A549 (cell line): ENCODE data around the gene LHX1.

Experiments used
- CTCF ChIP-seq: fragments of >200 bp; sonication (Bioruptor Twin); formaldehyde crosslinking; IDR thresholded peaks from 3 replicates; pipeline ENCODE4 v1.5.1; 2016
- EP300 ChIP-seq, 2 experiments: fragments of >200 bp; sonication (Bioruptor Twin); formaldehyde crosslinking; IDR thresholded peaks; 2 replicates in 1 of 2; 3 replicates in 1 of 2; pipeline ENCODE4 v1.6.1; 2016 to 2017
- JUNB ChIP-seq: fragments of >200 bp; sonication (Bioruptor Twin); formaldehyde crosslinking; IDR thresholded peaks from 2 replicates; pipeline ENCODE4 v1.6.1; 2016
- KDM1A ChIP-seq: fragments of 200-600 bp; sonication (generic); IDR thresholded peaks from 2 replicates; pipeline ENCODE4 v1.6.1; 2016; ENCODE audit warnings: low read depth, mild to moderate bottlenecking
- MAFK ChIP-seq: fragments of 450-650 bp; IDR thresholded peaks from 2 replicates; pipeline ENCODE4 v1.6.1; 2014; ENCODE audit not compliant: partially characterized antibody
- MYC ChIP-seq: IDR thresholded peaks from 2 replicates; pipeline ENCODE4 v1.6.1; 2012; ENCODE audit warnings: mild to moderate bottlenecking, inconsistent platforms, low read length, improper control_type of control experiment, borderline replicate concordance
- SREBF2 ChIP-seq: fragments of 450-650 bp; IDR thresholded peaks from 2 replicates; pipeline ENCODE4 v1.6.1; 2014; ENCODE audit warnings: mild to moderate bottlenecking, moderate library complexity
- TF ChIP-seq, protein P1 (sequence below): IDR thresholded peaks from 2 replicates; pipeline ENCODE4 v1.6.1; 2012

GRCh38 chr17:36949461-36949927, 12.2 kb downstream of the LHX1 start:
- no peak for TF ChIP-seq CTCF
- TF ChIP-seq EP300 (IDR thresholded peaks at IDR 0.05), result no peak
- TF ChIP-seq SREBF2, result no peak
- TF ChIP-seq, protein P1, sequence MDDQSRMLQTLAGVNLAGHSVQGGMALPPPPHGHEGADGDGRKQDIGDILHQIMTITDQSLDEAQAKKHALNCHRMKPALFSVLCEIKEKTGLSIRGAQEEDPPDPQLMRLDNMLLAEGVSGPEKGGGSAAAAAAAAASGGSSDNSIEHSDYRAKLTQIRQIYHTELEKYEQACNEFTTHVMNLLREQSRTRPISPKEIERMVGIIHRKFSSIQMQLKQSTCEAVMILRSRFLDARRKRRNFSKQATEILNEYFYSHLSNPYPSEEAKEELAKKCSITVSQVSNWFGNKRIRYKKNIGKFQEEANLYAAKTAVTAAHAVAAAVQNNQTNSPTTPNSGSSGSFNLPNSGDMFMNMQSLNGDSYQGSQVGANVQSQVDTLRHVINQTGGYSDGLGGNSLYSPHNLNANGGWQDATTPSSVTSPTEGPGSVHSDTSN, result no peak
- no peak for TF ChIP-seq JUNB
- TF ChIP-seq KDM1A, result no peak
- no peak for TF ChIP-seq MAFK
- TF ChIP-seq MYC, result no peak
